Nephron progenitor cell (in vitro differentiated cells): ENCODE measurements around the gene WLS.

Source experiments
- DNase-seq: peaks from one replicate; pipeline ENCODE4 v3.0.0; 2021
- H3K27ac Mint-ChIP-seq: 2 replicates; pipeline ENCODE4 v1.8.0; 2021; ENCODE audit warnings: mild to moderate bottlenecking, moderate library complexity, mixed read lengths
- H3K27me3 Mint-ChIP-seq: 2 replicates; pipeline ENCODE4 v1.8.0; 2021; ENCODE audit warnings: mild to moderate bottlenecking, low read depth, mixed read lengths; ENCODE audit not compliant: poor library complexity
- H3K36me3 Mint-ChIP-seq: 2 replicates; pipeline ENCODE4 v1.8.0; 2021; ENCODE audit warnings: low read depth, mixed read lengths
- H3K4me1 Mint-ChIP-seq: 2 replicates; pipeline ENCODE4 v1.8.0; 2021; ENCODE audit warnings: mixed read lengths
- H3K4me3 Mint-ChIP-seq: 2 replicates; pipeline ENCODE4 v1.8.0; 2021; ENCODE audit warnings: mild to moderate bottlenecking, moderate library complexity, mixed read lengths
- H3K9me3 Mint-ChIP-seq: 2 replicates; pipeline ENCODE4 v1.8.0; 2021; ENCODE audit warnings: mild to moderate bottlenecking, moderate library complexity, mixed read lengths
- TF ChIP-seq, protein P1 (sequence below): fragments of 200-600 bp; sonication (generic); IDR thresholded peaks from 2 replicates; pipeline ENCODE4 v1.5.0; 2021; ENCODE audit warnings: antibody characterized with exemption

Gene WLS

DNA sequence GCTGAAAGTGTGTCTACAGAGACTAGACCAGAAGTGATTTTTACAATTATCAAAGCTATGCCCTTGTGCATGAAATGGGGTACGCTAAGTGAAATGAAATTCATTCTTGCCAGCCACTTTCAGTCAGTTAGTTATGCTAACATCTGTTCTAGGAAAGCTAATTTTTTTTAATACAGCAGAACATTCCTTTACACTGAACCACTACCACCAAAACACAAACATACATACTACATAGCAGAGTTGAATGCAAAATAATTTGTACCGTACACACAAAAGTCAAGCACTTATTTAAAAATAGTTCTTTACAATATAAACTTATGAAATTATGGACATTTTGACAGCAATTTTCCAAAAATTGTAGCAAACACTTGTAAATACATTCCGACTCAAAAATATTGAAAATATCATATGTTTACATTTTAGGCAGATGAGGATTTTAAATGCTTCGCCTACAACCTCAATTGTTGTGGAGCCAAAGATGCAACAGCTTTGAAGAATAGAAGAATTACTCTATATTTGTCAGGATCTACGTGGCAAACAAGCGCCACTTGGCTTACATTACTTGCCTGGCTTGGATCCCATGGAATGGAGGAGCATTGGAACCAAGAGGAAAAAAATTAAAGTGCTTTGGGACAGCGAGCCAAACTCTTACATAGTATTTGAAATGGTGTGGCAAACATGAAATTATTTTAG is 30.6 kb downstream of the WLS start:
- TF ChIP-seq, protein P1, sequence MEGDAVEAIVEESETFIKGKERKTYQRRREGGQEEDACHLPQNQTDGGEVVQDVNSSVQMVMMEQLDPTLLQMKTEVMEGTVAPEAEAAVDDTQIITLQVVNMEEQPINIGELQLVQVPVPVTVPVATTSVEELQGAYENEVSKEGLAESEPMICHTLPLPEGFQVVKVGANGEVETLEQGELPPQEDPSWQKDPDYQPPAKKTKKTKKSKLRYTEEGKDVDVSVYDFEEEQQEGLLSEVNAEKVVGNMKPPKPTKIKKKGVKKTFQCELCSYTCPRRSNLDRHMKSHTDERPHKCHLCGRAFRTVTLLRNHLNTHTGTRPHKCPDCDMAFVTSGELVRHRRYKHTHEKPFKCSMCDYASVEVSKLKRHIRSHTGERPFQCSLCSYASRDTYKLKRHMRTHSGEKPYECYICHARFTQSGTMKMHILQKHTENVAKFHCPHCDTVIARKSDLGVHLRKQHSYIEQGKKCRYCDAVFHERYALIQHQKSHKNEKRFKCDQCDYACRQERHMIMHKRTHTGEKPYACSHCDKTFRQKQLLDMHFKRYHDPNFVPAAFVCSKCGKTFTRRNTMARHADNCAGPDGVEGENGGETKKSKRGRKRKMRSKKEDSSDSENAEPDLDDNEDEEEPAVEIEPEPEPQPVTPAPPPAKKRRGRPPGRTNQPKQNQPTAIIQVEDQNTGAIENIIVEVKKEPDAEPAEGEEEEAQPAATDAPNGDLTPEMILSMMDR = no peak
- H3K27ac Mint-ChIP-seq = no peak overlapping the region
- H3K4me1 Mint-ChIP-seq = peaks cover 65% of the 10 kb centered on the region
- no peak for DNase-seq
- no peak overlapping the region for H3K4me3 Mint-ChIP-seq
- H3K9me3 Mint-ChIP-seq = no peaks in the 10 kb centered on the region
- peaks cover 13% of the 10 kb centered on the region for H3K36me3 Mint-ChIP-seq
- H3K27me3 Mint-ChIP-seq = no peaks in the 10 kb centered on the region

DNA sequence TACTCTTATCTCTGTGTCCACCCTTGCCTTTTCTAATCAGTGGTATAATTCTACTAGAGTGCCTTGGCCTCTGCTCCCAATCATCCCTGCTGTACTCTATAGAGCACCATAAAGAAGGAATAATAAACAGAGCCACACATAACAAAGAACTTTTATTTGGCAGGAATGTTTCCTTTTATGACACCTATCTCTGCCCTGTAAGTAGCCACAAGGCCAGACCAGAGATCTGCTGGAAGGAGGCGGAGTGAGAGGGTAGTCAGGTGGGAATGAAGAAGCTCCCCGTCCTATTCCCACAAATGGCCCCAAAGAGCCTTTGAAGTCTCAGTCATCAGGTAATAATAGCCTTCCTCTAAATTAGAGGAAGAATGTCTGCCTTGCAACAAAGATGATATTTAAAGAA is 32.7 kb downstream of the WLS start:
- H3K36me3 Mint-ChIP-seq = peaks cover under 1% of the 10 kb centered on the region
- no peak overlapping the region for H3K27ac Mint-ChIP-seq
- TF ChIP-seq, protein P1 = no peak
- no peaks in the 10 kb centered on the region for H3K9me3 Mint-ChIP-seq
- peaks cover 58% of the 10 kb centered on the region for H3K4me1 Mint-ChIP-seq
- no peak overlapping the region for H3K4me3 Mint-ChIP-seq
- DNase-seq = no peak
- H3K27me3 Mint-ChIP-seq = no peaks in the 10 kb centered on the region

DNA sequence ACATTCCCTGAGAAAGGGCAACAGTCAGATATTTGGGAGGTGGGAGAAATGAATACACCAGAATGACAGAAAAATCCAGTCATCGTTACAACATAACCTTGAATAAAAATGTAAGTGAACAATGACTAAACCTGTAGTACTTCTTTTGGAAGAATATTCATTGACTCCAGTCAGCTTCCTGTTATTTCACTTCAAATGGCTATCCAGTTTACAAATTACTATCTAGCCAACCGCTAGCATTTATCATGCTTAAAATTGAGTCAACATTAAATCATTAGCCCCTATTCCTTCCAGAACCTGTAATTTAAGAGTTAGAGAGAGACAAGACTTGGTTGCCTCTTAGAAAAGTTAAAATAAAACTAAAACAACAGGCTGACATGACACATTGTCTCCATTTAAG is 33.6 kb downstream of the WLS start:
- TF ChIP-seq, protein P1 = no peak
- Mint-ChIP-seq H3K36me3 (peaks cover 8% of the 10 kb centered on the region), H3K4me1 (peaks cover 57% of the 10 kb centered on the region), H3K9me3 (peaks cover 4% of the 10 kb centered on the region), H3K27me3 (no peaks in the 10 kb centered on the region), H3K27ac (peak overlapping the region; percentile 71), H3K4me3 (no peak overlapping the region)
- DNase-seq = no peak

DNA sequence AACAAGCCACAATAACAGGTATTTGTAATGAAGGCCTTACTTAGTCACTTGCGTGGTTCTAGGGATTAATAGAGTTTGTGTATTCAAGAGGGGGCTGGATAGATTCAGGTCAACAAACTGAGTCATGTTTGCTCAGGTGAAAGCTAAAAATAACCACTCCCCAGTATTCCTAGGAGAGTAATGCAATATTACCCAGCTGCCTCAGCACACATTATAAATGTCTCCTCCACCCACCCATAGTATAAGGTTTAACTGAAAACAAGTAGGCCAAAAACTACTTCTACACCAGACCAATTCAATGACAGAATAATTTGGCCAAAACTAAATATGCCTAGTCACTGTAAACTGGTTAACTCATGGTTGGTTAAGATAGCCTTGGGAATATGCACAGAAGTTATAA is 34.4 kb downstream of the WLS start:
- H3K4me3 Mint-ChIP-seq = no peak overlapping the region
- DNase-seq = no peak
- no peaks in the 10 kb centered on the region for H3K27me3 Mint-ChIP-seq
- TF ChIP-seq, protein P1 = no peak
- H3K9me3 Mint-ChIP-seq = peaks cover 4% of the 10 kb centered on the region
- H3K36me3 Mint-ChIP-seq = peaks cover 17% of the 10 kb centered on the region
- H3K4me1 Mint-ChIP-seq = peaks cover 54% of the 10 kb centered on the region
- H3K27ac Mint-ChIP-seq = no peak overlapping the region

DNA sequence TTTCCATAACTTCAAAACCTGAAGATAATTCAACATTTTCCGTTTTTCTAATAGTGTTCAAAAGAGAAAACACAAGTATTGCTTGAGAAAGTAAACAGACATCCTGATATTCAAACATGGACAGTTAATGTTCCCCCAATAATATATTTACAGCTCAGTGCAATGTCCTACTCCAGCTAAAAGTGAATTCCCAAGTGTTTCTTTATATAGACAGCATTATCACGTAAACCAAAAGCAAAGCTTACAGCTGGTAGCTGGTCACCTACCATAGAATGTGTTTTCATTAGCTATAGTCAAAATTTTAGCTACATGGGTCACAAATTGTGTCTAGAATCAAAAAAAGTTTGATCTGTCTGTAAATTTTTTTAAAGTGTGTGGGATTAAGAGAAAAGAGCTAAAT is 34.9 kb downstream of the WLS start:
- DNase-seq = no peak
- Mint-ChIP-seq H3K9me3 (peaks cover 4% of the 10 kb centered on the region), H3K4me1 (peaks cover 51% of the 10 kb centered on the region), H3K36me3 (peaks cover 21% of the 10 kb centered on the region), H3K27me3 (no peaks in the 10 kb centered on the region), H3K27ac (no peak overlapping the region), H3K4me3 (no peak overlapping the region)
- TF ChIP-seq, protein P1 = no peak

DNA sequence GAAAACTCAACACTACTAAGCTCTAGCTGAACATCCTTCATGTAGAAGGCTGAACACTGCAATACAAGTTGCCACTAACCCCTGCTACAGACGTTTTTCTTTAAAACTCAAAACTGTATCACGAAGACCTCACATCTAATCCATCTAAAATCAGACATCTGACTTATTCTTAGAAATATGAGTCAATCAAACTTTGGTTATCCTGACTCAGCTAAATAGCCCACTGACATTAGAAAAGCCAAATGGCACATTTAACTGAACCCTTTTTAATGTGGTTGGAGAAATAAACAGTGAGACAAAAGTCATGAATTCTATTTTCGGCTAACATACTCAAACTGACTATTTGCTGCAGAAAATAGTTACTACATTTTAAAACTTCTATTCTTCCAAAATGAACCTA is 35.6 kb downstream of the WLS start:
- Mint-ChIP-seq H3K4me1 (peaks cover 44% of the 10 kb centered on the region), H3K27ac (no peak overlapping the region)

More for the DNA sequence above, 35.6 kb downstream of the WLS start:
- Mint-ChIP-seq H3K4me3 (no peak overlapping the region), H3K9me3 (peaks cover 4% of the 10 kb centered on the region), H3K36me3 (peaks cover 29% of the 10 kb centered on the region), H3K27me3 (no peaks in the 10 kb centered on the region)
- no peak for DNase-seq
- TF ChIP-seq, protein P1 = no peak
